ENCODE data around the gene MALSU1.

- TF ChIP-seq CTCF (conservative IDR thresholded peaks at IDR 0.05; ENCODE audit: low read depth, low read length): no peak
- TF ChIP-seq EZH2 (IDR thresholded peaks at IDR 0.05; ENCODE audit: borderline replicate concordance, low read depth, low read length, poor library complexity, severe bottlenecking): no peak
Observed at GRCh38 chr7:23337374-23337773, 38.2 kb downstream of the MALSU1 start.

All from A673 (cell line).